NCI-H774 (cell line): ENCODE data around the gene LMBR1.
"Not testable (repeated sequence)": the region's sequence is repeated elsewhere in the genome, so short reads cannot be mapped to it uniquely, and the experiment has no call there.

Source experiments
- DNase-seq: peaks from one replicate; lab custom pipeline; 2025; lab: John Stamatoyannopoulos, UW

The LMBR1 gene

GRCh38 chr7:156906200-156906649, 13.2 kb upstream of the LMBR1 start:
- no peak for DNase-seq

GRCh38 chr7:156903232-156903909, 10.4 kb upstream of the LMBR1 start:
- no peak for DNase-seq

GRCh38 chr7:156900093-156900492, 7.1 kb upstream of the LMBR1 start:
- not testable (repeated sequence) for DNase-seq

- DNase-seq, result no peak
Observed at GRCh38 chr7:156898938-156899337, 6.0 kb upstream of the LMBR1 start.

- no peak for DNase-seq
Observed at GRCh38 chr7:156897673-156898072, 4.7 kb upstream of the LMBR1 start.

- no peak for DNase-seq
Observed at GRCh38 chr7:156896388-156897022, 3.5 kb upstream of the LMBR1 start.

- DNase-seq, result no peak
Observed at GRCh38 chr7:156895024-156895780, 2.2 kb upstream of the LMBR1 start.

GRCh38 chr7:156892081-156892800, 742 bp downstream of the LMBR1 start:
- DNase-seq, result peak; percentile 41

GRCh38 chr7:156889746-156890145, 3.2 kb downstream of the LMBR1 start:
- DNase-seq, result no peak

- no peak for DNase-seq
Observed at GRCh38 chr7:156889089-156889488, 3.9 kb downstream of the LMBR1 start.

GRCh38 chr7:156886020-156886795, 6.8 kb downstream of the LMBR1 start:
- no peak for DNase-seq

GRCh38 chr7:156881679-156882078, 11.3 kb downstream of the LMBR1 start:
- DNase-seq, result no peak

- no peak for DNase-seq
Observed at GRCh38 chr7:156875766-156876165, 17.2 kb downstream of the LMBR1 start.

GRCh38 chr7:156868363-156868762, 24.6 kb downstream of the LMBR1 start:
- DNase-seq, result not testable (repeated sequence)

- DNase-seq, result no peak
Observed at GRCh38 chr7:156865493-156865892, 27.5 kb downstream of the LMBR1 start.

GRCh38 chr7:156862022-156862421, 31.0 kb downstream of the LMBR1 start:
- DNase-seq, result not testable (repeated sequence)

GRCh38 chr7:156861212-156861611, 31.8 kb downstream of the LMBR1 start:
- no peak for DNase-seq

- not testable (repeated sequence) for DNase-seq
Observed at GRCh38 chr7:156860099-156860498, 32.9 kb downstream of the LMBR1 start.

- no peak for DNase-seq
Observed at GRCh38 chr7:156858523-156858922, 34.5 kb downstream of the LMBR1 start.

GRCh38 chr7:156857757-156858156, 35.2 kb downstream of the LMBR1 start:
- DNase-seq, result no peak

GRCh38 chr7:156854654-156855053, 38.3 kb downstream of the LMBR1 start:
- no peak for DNase-seq
